ENCODE results near the gene CHURC1. TPM values are rescaled to one million over a fixed set of nuclear protein-coding genes. Genes with fewer than 3 reads are reported as not detected.

The CHURC1 gene
- total and polyA plus RNA-seq, 2 donors from 2014 or later: 41.0 to 70.4 TPM

GRCh38 chr14:64934338-64934929 is 20.2 kb downstream of the CHURC1 start:
- no peak for TF ChIP-seq CTCF (IDR thresholded peaks at IDR 0.05; ENCODE audit: borderline replicate concordance, extremely low read depth, insufficient read depth)
- intact Hi-C loops (cut with DNase I): no loop called here
- Histone ChIP-seq H3K36me3 (ENCODE audit: control insufficient read depth in 2 of 3, insufficient read depth in 3 of 3, low read length in 3 of 3) (peaks cover 2 to 18% (median 5%) of the 10 kb centered on the region in 3 donors), H3K4me3 (ENCODE audit: low read length in 3 of 3) (no peak overlapping the region), H3K9ac (ENCODE audit: low read length in 3 of 3) (no peak overlapping the region), H3K4me1 (ENCODE audit: control insufficient read depth in 2 of 3, insufficient read depth in 2 of 3, low read depth in 1 of 3, low read length in 3 of 3) (peaks cover 0 to 18% (median 16%) of the 10 kb centered on the region in 3 donors), H3K27me3 (ENCODE audit: control insufficient read depth, insufficient read depth, low read length) (no peaks in the 10 kb centered on the region), H3K9me3 (ENCODE audit: control insufficient read depth in 2 of 3, insufficient read depth in 1 of 3, low read length in 3 of 3) (no peaks in the 10 kb centered on the region), H3K27ac (ENCODE audit: low read depth in 2 of 2, low read length in 2 of 2) (no peak overlapping the region)
- DNase-seq (no peak), FAIRE-seq (no peak)

GRCh38 chr14:64935508-64935907 is 21.3 kb downstream of the CHURC1 start:
- peaks cover 2 to 18% (median 5%) of the 10 kb centered on the region in 3 donors for H3K36me3 ChIP-seq (ENCODE audit: control insufficient read depth in 2 of 3, insufficient read depth in 3 of 3, low read length in 3 of 3)
- TF ChIP-seq CTCF (IDR thresholded peaks at IDR 0.05; ENCODE audit: borderline replicate concordance, extremely low read depth, insufficient read depth): no peak
- no peak overlapping the region for H3K9ac ChIP-seq (ENCODE audit: low read length in 3 of 3)
- H3K9me3 ChIP-seq (ENCODE audit: control insufficient read depth in 2 of 3, insufficient read depth in 1 of 3, low read length in 3 of 3): no peaks in the 10 kb centered on the region
- no peaks in the 10 kb centered on the region for H3K27me3 ChIP-seq (ENCODE audit: control insufficient read depth, insufficient read depth, low read length)
- no peak for DNase-seq
- intact Hi-C loops (cut with DNase I): no loop called here
- no peak overlapping the region for H3K27ac ChIP-seq (ENCODE audit: low read depth in 2 of 2, low read length in 2 of 2)
- no peak overlapping the region for H3K4me3 ChIP-seq (ENCODE audit: low read length in 3 of 3)
- H3K4me1 ChIP-seq (ENCODE audit: control insufficient read depth in 2 of 3, insufficient read depth in 2 of 3, low read depth in 1 of 3, low read length in 3 of 3): peaks cover 0 to 26% (median 19%) of the 10 kb centered on the region in 3 donors
- no peak for FAIRE-seq

GRCh38 chr14:64937171-64937820 is 23.0 kb downstream of the CHURC1 start:
- Histone ChIP-seq H3K27ac (ENCODE audit: low read depth in 2 of 2, low read length in 2 of 2) (peak overlapping the region in 1 of 2 donors; percentile 71), H3K9ac (ENCODE audit: low read length in 3 of 3) (peak overlapping the region in 1 of 3 donors; percentile 23), H3K9me3 (ENCODE audit: control insufficient read depth in 2 of 3, insufficient read depth in 1 of 3, low read length in 3 of 3) (no peaks in the 10 kb centered on the region), H3K4me1 (ENCODE audit: control insufficient read depth in 2 of 3, insufficient read depth in 2 of 3, low read depth in 1 of 3, low read length in 3 of 3) (peaks cover 0 to 28% (median 19%) of the 10 kb centered on the region in 3 donors), H3K4me3 (ENCODE audit: low read length in 3 of 3) (no peak overlapping the region), H3K27me3 (ENCODE audit: control insufficient read depth, insufficient read depth, low read length) (no peaks in the 10 kb centered on the region), H3K36me3 (ENCODE audit: control insufficient read depth in 2 of 3, insufficient read depth in 3 of 3, low read length in 3 of 3) (peaks cover 0 to 11% (median 5%) of the 10 kb centered on the region in 3 donors)
- FAIRE-seq: no peak
- intact Hi-C loops (cut with DNase I): no loop called here
- DNase-seq: peak in 1 of 5 donors; percentile 34
- no peak for TF ChIP-seq CTCF (IDR thresholded peaks at IDR 0.05; ENCODE audit: borderline replicate concordance, extremely low read depth, insufficient read depth)

Measured in kidney (tissue), 14 donors.